ENCODE data around the gene CLDN1. TPM values are rescaled to one million over a fixed set of nuclear protein-coding genes. Genes with fewer than 3 reads are reported as not detected.

The CLDN1 gene, protein sequence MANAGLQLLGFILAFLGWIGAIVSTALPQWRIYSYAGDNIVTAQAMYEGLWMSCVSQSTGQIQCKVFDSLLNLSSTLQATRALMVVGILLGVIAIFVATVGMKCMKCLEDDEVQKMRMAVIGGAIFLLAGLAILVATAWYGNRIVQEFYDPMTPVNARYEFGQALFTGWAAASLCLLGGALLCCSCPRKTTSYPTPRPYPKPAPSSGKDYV
- total RNA-seq = 11.4 to 12.8 TPM (median 11.4 TPM) in 3 replicates

DNA sequence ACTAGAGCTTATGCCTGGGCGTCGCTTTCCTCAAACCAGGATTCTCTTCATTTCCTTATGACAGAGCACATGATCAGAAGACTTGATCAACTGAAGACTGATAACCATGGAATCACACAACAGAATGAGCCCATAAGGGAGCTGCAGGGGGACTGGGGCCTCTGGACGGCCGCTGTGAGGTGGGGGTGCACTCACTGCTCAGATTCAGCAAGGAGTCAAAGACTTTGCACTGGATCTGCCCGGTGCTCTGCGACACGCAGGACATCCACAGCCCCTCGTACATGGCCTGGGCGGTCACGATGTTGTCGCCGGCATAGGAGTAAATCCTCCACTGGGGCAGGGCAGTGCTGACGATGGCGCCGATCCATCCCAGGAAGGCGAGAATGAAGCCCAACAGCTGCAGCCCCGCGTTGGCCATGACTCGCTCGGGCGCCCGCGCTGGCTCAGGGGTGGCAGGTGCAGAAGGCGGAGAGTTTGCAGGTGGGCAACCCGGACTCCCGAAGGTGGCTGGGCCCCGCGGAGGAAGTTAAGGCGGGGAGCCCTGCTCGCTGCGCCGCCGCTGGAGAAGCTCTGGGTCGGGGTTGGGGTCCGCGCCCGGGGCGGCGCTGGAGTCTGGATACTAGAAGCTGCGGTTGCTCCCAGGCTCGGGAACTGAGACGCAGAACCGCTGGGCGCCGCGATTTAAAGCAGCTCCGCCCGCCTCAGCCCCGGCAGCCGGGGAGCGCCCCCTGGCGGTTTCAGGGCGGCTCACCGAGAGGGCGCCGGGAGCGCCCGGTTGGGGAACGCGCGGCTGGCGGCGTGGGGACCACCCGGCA lies at the start of gene CLDN1:
Gene CLDN1, minus strand, starts transcription at position 658 of the 815 bp plus-strand sequence. Its CDS starts 240 bp downstream, at position 418.
- DNase-seq (ENCODE audit: low spot score in 2 of 2, unreplicated experiment in 2 of 2) = peak; percentile 82 to 94
- Mint-ChIP-seq H3K27me3 (ENCODE audit: low read depth) (peaks cover 19% of the 10 kb centered on the region), H3K4me1 (peaks cover 52% of the 10 kb centered on the region), H3K9me3 (no peaks in the 10 kb centered on the region), H3K36me3 (no peaks in the 10 kb centered on the region), H3K4me3 (peak within 1 kb of the TSS; percentile 80), H3K27ac (peak within 1 kb of the TSS; percentile 72)
- TF ChIP-seq, protein P1, sequence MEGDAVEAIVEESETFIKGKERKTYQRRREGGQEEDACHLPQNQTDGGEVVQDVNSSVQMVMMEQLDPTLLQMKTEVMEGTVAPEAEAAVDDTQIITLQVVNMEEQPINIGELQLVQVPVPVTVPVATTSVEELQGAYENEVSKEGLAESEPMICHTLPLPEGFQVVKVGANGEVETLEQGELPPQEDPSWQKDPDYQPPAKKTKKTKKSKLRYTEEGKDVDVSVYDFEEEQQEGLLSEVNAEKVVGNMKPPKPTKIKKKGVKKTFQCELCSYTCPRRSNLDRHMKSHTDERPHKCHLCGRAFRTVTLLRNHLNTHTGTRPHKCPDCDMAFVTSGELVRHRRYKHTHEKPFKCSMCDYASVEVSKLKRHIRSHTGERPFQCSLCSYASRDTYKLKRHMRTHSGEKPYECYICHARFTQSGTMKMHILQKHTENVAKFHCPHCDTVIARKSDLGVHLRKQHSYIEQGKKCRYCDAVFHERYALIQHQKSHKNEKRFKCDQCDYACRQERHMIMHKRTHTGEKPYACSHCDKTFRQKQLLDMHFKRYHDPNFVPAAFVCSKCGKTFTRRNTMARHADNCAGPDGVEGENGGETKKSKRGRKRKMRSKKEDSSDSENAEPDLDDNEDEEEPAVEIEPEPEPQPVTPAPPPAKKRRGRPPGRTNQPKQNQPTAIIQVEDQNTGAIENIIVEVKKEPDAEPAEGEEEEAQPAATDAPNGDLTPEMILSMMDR (IDR thresholded peaks at IDR 0.05; ENCODE audit: unreplicated experiment) = peak; percentile 94

DNA sequence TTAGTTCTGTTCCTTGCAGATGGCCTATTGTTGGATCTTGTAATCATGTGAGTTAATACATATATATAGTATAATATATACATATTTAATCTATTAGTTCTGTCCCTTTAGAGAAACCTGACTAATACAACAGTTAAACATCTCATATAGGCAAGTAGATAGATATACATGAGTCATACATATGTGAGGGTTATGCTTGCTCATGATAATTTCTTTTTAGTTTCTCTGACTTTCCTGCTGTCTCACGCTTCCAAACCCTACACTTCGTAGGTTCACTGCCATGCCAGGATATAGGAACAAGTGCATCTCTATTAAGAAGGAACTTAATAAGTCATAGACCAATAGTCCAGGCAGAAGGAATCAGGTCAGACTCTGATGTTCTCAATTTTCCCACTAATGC lies 48.9 kb upstream of the CLDN1 start:
- Mint-ChIP-seq H3K4me3 (no peak overlapping the region), H3K4me1 (peaks cover 18% of the 10 kb centered on the region), H3K9me3 (peaks cover 9% of the 10 kb centered on the region), H3K36me3 (no peaks in the 10 kb centered on the region), H3K27ac (no peak overlapping the region), H3K27me3 (ENCODE audit: low read depth) (no peaks in the 10 kb centered on the region)
- no peak for DNase-seq (ENCODE audit: low spot score in 2 of 2, unreplicated experiment in 2 of 2)
- TF ChIP-seq, protein P1 (IDR thresholded peaks at IDR 0.05; ENCODE audit: unreplicated experiment) = no peak

DNA sequence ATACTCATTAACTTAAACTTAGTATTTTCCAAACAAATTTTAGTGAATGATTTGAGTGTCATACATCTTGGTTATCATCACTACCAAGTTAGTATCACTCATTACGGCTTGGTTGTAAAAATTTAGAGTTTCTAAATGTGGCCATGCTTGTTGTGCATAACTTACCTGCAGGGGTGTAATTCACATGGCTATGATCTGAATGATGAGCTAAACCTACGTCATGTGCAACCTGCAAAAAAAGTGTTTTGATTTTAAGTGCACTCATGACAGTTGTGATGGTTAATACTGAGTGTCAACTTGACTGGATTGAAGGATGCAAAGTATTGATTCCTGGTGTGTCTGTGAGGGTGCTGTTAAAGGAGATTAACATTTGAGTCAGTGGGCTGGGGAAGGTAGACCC lies 48.1 kb upstream of the CLDN1 start:
- no peak for DNase-seq (ENCODE audit: low spot score in 2 of 2, unreplicated experiment in 2 of 2)
- H3K9me3 Mint-ChIP-seq = peaks cover 9% of the 10 kb centered on the region
- H3K27me3 Mint-ChIP-seq (ENCODE audit: low read depth) = no peaks in the 10 kb centered on the region
- TF ChIP-seq, protein P1 (IDR thresholded peaks at IDR 0.05; ENCODE audit: unreplicated experiment) = no peak
- no peaks in the 10 kb centered on the region for H3K36me3 Mint-ChIP-seq
- H3K27ac Mint-ChIP-seq = peak overlapping the region; percentile 31
- peaks cover 18% of the 10 kb centered on the region for H3K4me1 Mint-ChIP-seq
- no peak overlapping the region for H3K4me3 Mint-ChIP-seq

DNA sequence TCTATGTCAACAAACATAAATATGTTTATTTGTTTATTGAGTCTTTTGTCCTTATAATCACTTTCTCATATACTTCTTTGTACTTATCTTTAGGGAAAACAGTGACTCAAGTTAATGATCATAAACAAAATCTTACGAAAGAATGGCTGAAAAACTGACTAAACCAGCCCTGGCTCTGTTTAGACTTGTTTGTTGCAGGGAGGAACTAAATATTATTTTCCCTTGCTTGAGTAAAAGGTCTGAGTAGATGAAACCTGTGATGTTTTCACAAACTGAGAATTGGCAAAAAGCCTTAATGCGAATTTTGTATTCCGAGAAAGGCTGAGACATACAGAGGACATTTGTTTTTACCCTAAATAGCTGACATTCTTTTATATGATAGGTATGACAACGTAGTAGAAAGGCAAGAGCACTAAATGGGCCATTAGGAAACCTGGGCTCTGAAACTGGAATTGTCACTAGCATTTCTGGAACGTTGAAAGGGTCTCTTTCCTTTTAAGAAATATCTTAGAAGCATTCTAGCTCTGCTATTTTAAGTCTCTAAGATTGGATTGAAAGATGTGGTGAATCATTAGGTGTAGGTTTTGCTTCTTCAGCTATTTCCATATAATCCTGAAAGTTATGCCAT lies 47.5 kb upstream of the CLDN1 start:
- H3K27ac Mint-ChIP-seq = peak overlapping the region; percentile 85
- H3K27me3 Mint-ChIP-seq (ENCODE audit: low read depth) = no peaks in the 10 kb centered on the region
- no peaks in the 10 kb centered on the region for H3K36me3 Mint-ChIP-seq
- peaks cover 18% of the 10 kb centered on the region for H3K4me1 Mint-ChIP-seq
- peaks cover 9% of the 10 kb centered on the region for H3K9me3 Mint-ChIP-seq
- TF ChIP-seq, protein P1 (IDR thresholded peaks at IDR 0.05; ENCODE audit: unreplicated experiment) = no peak
- H3K4me3 Mint-ChIP-seq = no peak overlapping the region
- no peak for DNase-seq (ENCODE audit: low spot score in 2 of 2, unreplicated experiment in 2 of 2)

DNA sequence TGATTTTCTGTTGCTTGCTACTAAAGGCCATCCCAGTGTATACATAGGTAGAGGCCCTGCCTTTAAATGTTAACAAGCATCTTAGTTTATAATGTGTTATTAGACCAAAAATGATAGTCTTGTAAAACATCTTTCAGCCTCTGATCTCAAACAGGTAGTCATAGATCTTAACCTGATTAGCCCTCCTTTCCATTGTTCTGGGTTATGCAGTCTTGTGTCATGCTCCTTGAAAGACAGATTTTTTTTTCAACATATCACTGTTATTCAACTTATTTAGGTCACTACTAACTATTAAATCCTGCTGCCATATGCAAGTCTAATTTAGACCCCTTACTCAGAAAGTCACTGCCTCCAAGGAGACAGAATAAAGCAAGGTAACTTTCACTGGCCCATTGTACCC lies 46.6 kb upstream of the CLDN1 start:
- no peaks in the 10 kb centered on the region for H3K27me3 Mint-ChIP-seq (ENCODE audit: low read depth)
- no peaks in the 10 kb centered on the region for H3K36me3 Mint-ChIP-seq
- no peak overlapping the region for H3K27ac Mint-ChIP-seq
- no peak for DNase-seq (ENCODE audit: low spot score in 2 of 2, unreplicated experiment in 2 of 2)
- H3K4me3 Mint-ChIP-seq = no peak overlapping the region
- peaks cover 9% of the 10 kb centered on the region for H3K9me3 Mint-ChIP-seq
- H3K4me1 Mint-ChIP-seq = peaks cover 18% of the 10 kb centered on the region
- TF ChIP-seq, protein P1 (IDR thresholded peaks at IDR 0.05; ENCODE audit: unreplicated experiment) = no peak

Data from mesothelial cell of epicardium (in vitro differentiated cells).